ENCODE measurements around the gene AADACL4.

Gene AADACL4

GRCh38 chr1:12677565-12677964 lies 33.7 kb downstream of the AADACL4 start:
- Histone ChIP-seq H3K36me3 (replicated peaks; ENCODE audit: low read depth, low read length) (no peaks in the 10 kb centered on the region), H2AFZ (ENCODE audit: low read depth, low read length) (no peak overlapping the region), H3K4me2 (ENCODE audit: low read length) (no peak overlapping the region), H3K9ac (ENCODE audit: low read length) (no peak overlapping the region), H3K79me2 (ENCODE audit: low read length) (no peaks in the 10 kb centered on the region), H3K9me3 (ENCODE audit: insufficient read depth, low read length) (no peaks in the 10 kb centered on the region), H3K4me3 (ENCODE audit: low read length) (no peak overlapping the region), H3K27me3 (ENCODE audit: low read depth, low read length) (no peaks in the 10 kb centered on the region), H4K20me1 (ENCODE audit: insufficient read depth, low read length) (no peaks in the 10 kb centered on the region), H3K27ac (ENCODE audit: low read length) (no peak overlapping the region), H3K4me1 (ENCODE audit: low read length) (no peaks in the 10 kb centered on the region)
- no peak for TF ChIP-seq EZH2phosphoT487 (IDR thresholded peaks at IDR 0.05; ENCODE audit: low read depth)
- no peak for TF ChIP-seq CTCF (IDR thresholded peaks at IDR 0.05; ENCODE audit: low read depth, low read length)

DNA sequence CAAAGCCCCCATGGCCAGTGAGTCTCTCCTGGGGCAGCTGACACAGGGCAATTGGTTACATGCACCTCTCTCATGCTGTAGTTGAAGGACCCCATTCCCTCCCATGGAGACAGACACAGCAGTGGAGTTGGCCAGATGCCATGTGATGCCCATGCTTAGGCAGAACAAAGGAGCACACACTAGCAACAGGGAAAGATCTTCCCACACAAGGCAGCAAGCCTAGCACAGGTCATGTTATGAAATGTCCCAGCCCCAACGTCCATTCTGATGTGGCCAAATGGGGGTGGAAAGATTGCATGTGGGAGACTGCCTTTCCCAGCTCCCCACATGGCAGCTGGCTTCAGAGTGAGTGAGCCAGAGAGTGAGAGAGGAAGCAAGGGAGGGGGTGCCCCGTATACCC lies 34.5 kb downstream of the AADACL4 start:
- Histone ChIP-seq H3K27ac (ENCODE audit: low read length) (no peak overlapping the region), H3K79me2 (ENCODE audit: low read length) (no peaks in the 10 kb centered on the region), H3K4me1 (ENCODE audit: low read length) (no peaks in the 10 kb centered on the region), H3K36me3 (replicated peaks; ENCODE audit: low read depth, low read length) (no peaks in the 10 kb centered on the region), H3K9me3 (ENCODE audit: insufficient read depth, low read length) (no peaks in the 10 kb centered on the region), H3K4me3 (ENCODE audit: low read length) (no peak overlapping the region), H4K20me1 (ENCODE audit: insufficient read depth, low read length) (no peaks in the 10 kb centered on the region), H3K9ac (ENCODE audit: low read length) (no peak overlapping the region), H3K27me3 (ENCODE audit: low read depth, low read length) (no peaks in the 10 kb centered on the region), H2AFZ (ENCODE audit: low read depth, low read length) (no peak overlapping the region), H3K4me2 (ENCODE audit: low read length) (no peak overlapping the region)
- TF ChIP-seq EZH2phosphoT487 (IDR thresholded peaks at IDR 0.05; ENCODE audit: low read depth) (no peak), CTCF (IDR thresholded peaks at IDR 0.05; ENCODE audit: low read depth, low read length) (no peak)

DNA sequence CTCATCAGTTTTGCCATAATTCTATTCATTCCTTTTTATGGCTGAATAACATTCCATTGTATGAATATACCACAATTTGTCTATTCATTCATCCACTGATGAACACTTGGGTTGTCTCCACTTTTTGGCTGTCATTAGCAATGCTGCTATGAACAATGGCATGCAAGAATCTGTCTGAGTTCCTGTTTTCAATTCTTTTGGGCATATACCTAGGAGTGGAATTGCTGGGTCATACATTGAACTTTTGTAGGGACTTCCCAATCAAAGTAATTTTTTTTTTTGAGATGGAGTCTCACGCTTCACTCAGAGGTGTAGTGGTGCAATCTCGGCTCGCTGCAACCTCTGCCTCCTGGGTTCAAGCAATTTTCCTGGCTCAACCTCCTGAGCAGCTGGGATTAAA lies 34.9 kb downstream of the AADACL4 start:
- Histone ChIP-seq H2AFZ (ENCODE audit: low read depth, low read length) (no peak overlapping the region), H3K9ac (ENCODE audit: low read length) (no peak overlapping the region), H3K79me2 (ENCODE audit: low read length) (no peaks in the 10 kb centered on the region), H3K9me3 (ENCODE audit: insufficient read depth, low read length) (no peaks in the 10 kb centered on the region), H3K4me1 (ENCODE audit: low read length) (no peaks in the 10 kb centered on the region), H3K36me3 (replicated peaks; ENCODE audit: low read depth, low read length) (no peaks in the 10 kb centered on the region), H3K4me3 (ENCODE audit: low read length) (no peak overlapping the region), H3K4me2 (ENCODE audit: low read length) (no peak overlapping the region), H3K27ac (ENCODE audit: low read length) (no peak overlapping the region), H4K20me1 (ENCODE audit: insufficient read depth, low read length) (no peaks in the 10 kb centered on the region), H3K27me3 (ENCODE audit: low read depth, low read length) (no peaks in the 10 kb centered on the region)
- TF ChIP-seq EZH2phosphoT487 (IDR thresholded peaks at IDR 0.05; ENCODE audit: low read depth) (no peak), CTCF (IDR thresholded peaks at IDR 0.05; ENCODE audit: low read depth, low read length) (no peak)

GRCh38 chr1:12690156-12690555 lies 46.3 kb downstream of the AADACL4 start:
- no peak overlapping the region for H3K4me2 ChIP-seq (ENCODE audit: low read length)
- H3K27ac ChIP-seq (ENCODE audit: low read length): no peak overlapping the region
- TF ChIP-seq CTCF (IDR thresholded peaks at IDR 0.05; ENCODE audit: low read depth, low read length) (no peak), EZH2phosphoT487 (IDR thresholded peaks at IDR 0.05; ENCODE audit: low read depth) (no peak)
- H3K4me1 ChIP-seq (ENCODE audit: low read length): no peaks in the 10 kb centered on the region
- H3K4me3 ChIP-seq (ENCODE audit: low read length): no peak overlapping the region
- no peaks in the 10 kb centered on the region for H4K20me1 ChIP-seq (ENCODE audit: insufficient read depth, low read length)
- H3K27me3 ChIP-seq (ENCODE audit: low read depth, low read length): no peaks in the 10 kb centered on the region
- H3K9ac ChIP-seq (ENCODE audit: low read length): no peak overlapping the region
- no peak overlapping the region for H2AFZ ChIP-seq (ENCODE audit: low read depth, low read length)
- no peaks in the 10 kb centered on the region for H3K79me2 ChIP-seq (ENCODE audit: low read length)
- no peaks in the 10 kb centered on the region for H3K36me3 ChIP-seq (replicated peaks; ENCODE audit: low read depth, low read length)
- H3K9me3 ChIP-seq (ENCODE audit: insufficient read depth, low read length): no peaks in the 10 kb centered on the region

All from OCI-LY3 (cell line).